ENCODE data around the gene TENT5C.

TENT5C gene

GRCh38 chr1:117565076-117565556 lies 40.7 kb upstream of the TENT5C start:
- Histone ChIP-seq H3K4me1 (ENCODE audit: control insufficient read depth in 1 of 2, insufficient read depth in 2 of 2, low read length in 2 of 2) (no peaks in the 10 kb centered on the region), H3K36me3 (ENCODE audit: control insufficient read depth in 1 of 2, insufficient read depth in 2 of 2, low read length in 2 of 2) (no peaks in the 10 kb centered on the region), H3K27me3 (ENCODE audit: low read depth, low read length) (no peaks in the 10 kb centered on the region), H3K4me3 (ENCODE audit: low read depth in 1 of 2, low read length in 2 of 2) (no peak overlapping the region), H3K27ac (ENCODE audit: low read length) (no peak overlapping the region), H3K9me3 (ENCODE audit: control insufficient read depth in 1 of 2, low read length in 2 of 2) (no peaks in the 10 kb centered on the region)

- Histone ChIP-seq H3K27ac (ENCODE audit: low read length) (no peak overlapping the region), H3K36me3 (ENCODE audit: control insufficient read depth in 1 of 2, insufficient read depth in 2 of 2, low read length in 2 of 2) (no peaks in the 10 kb centered on the region), H3K27me3 (ENCODE audit: low read depth, low read length) (no peaks in the 10 kb centered on the region), H3K4me1 (ENCODE audit: control insufficient read depth in 1 of 2, insufficient read depth in 2 of 2, low read length in 2 of 2) (no peaks in the 10 kb centered on the region), H3K4me3 (ENCODE audit: low read depth in 1 of 2, low read length in 2 of 2) (no peak overlapping the region), H3K9me3 (ENCODE audit: control insufficient read depth in 1 of 2, low read length in 2 of 2) (no peaks in the 10 kb centered on the region)
Measured at GRCh38 chr1:117565745-117566455, 39.9 kb upstream of the TENT5C start.

- H3K36me3 ChIP-seq (ENCODE audit: control insufficient read depth in 1 of 2, insufficient read depth in 2 of 2, low read length in 2 of 2) = no peaks in the 10 kb centered on the region
- no peaks in the 10 kb centered on the region for H3K4me1 ChIP-seq (ENCODE audit: control insufficient read depth in 1 of 2, insufficient read depth in 2 of 2, low read length in 2 of 2)
- H3K4me3 ChIP-seq (ENCODE audit: low read depth in 1 of 2, low read length in 2 of 2) = no peak overlapping the region
- no peak overlapping the region for H3K27ac ChIP-seq (ENCODE audit: low read length)
- no peaks in the 10 kb centered on the region for H3K9me3 ChIP-seq (ENCODE audit: control insufficient read depth in 1 of 2, low read length in 2 of 2)
- H3K27me3 ChIP-seq (ENCODE audit: low read depth, low read length) = no peaks in the 10 kb centered on the region
Measured at GRCh38 chr1:117566556-117566955, 39.3 kb upstream of the TENT5C start.

GRCh38 chr1:117567435-117567834 lies 38.4 kb upstream of the TENT5C start:
- Histone ChIP-seq H3K27ac (ENCODE audit: low read length) (no peak overlapping the region), H3K27me3 (ENCODE audit: low read depth, low read length) (no peaks in the 10 kb centered on the region), H3K4me3 (ENCODE audit: low read depth in 1 of 2, low read length in 2 of 2) (no peak overlapping the region), H3K9me3 (ENCODE audit: control insufficient read depth in 1 of 2, low read length in 2 of 2) (no peaks in the 10 kb centered on the region), H3K36me3 (ENCODE audit: control insufficient read depth in 1 of 2, insufficient read depth in 2 of 2, low read length in 2 of 2) (no peaks in the 10 kb centered on the region), H3K4me1 (ENCODE audit: control insufficient read depth in 1 of 2, insufficient read depth in 2 of 2, low read length in 2 of 2) (no peaks in the 10 kb centered on the region)

GRCh38 chr1:117567976-117568375 lies 37.9 kb upstream of the TENT5C start:
- no peaks in the 10 kb centered on the region for H3K27me3 ChIP-seq (ENCODE audit: low read depth, low read length)
- no peaks in the 10 kb centered on the region for H3K4me1 ChIP-seq (ENCODE audit: control insufficient read depth in 1 of 2, insufficient read depth in 2 of 2, low read length in 2 of 2)
- H3K4me3 ChIP-seq (ENCODE audit: low read depth in 1 of 2, low read length in 2 of 2) = no peak overlapping the region
- no peak overlapping the region for H3K27ac ChIP-seq (ENCODE audit: low read length)
- H3K9me3 ChIP-seq (ENCODE audit: control insufficient read depth in 1 of 2, low read length in 2 of 2) = no peaks in the 10 kb centered on the region
- H3K36me3 ChIP-seq (ENCODE audit: control insufficient read depth in 1 of 2, insufficient read depth in 2 of 2, low read length in 2 of 2) = no peaks in the 10 kb centered on the region

- H3K9me3 ChIP-seq (ENCODE audit: control insufficient read depth in 1 of 2, low read length in 2 of 2) = no peaks in the 10 kb centered on the region
- no peaks in the 10 kb centered on the region for H3K4me1 ChIP-seq (ENCODE audit: control insufficient read depth in 1 of 2, insufficient read depth in 2 of 2, low read length in 2 of 2)
- no peak overlapping the region for H3K4me3 ChIP-seq (ENCODE audit: low read depth in 1 of 2, low read length in 2 of 2)
- H3K27me3 ChIP-seq (ENCODE audit: low read depth, low read length) = no peaks in the 10 kb centered on the region
- H3K27ac ChIP-seq (ENCODE audit: low read length) = no peak overlapping the region
- H3K36me3 ChIP-seq (ENCODE audit: control insufficient read depth in 1 of 2, insufficient read depth in 2 of 2, low read length in 2 of 2) = no peaks in the 10 kb centered on the region
Measured at GRCh38 chr1:117568999-117569398, 36.8 kb upstream of the TENT5C start.

- no peak overlapping the region for H3K4me3 ChIP-seq (ENCODE audit: low read depth in 1 of 2, low read length in 2 of 2)
- no peaks in the 10 kb centered on the region for H3K36me3 ChIP-seq (ENCODE audit: control insufficient read depth in 1 of 2, insufficient read depth in 2 of 2, low read length in 2 of 2)
- no peak overlapping the region for H3K27ac ChIP-seq (ENCODE audit: low read length)
- no peaks in the 10 kb centered on the region for H3K4me1 ChIP-seq (ENCODE audit: control insufficient read depth in 1 of 2, insufficient read depth in 2 of 2, low read length in 2 of 2)
- no peaks in the 10 kb centered on the region for H3K9me3 ChIP-seq (ENCODE audit: control insufficient read depth in 1 of 2, low read length in 2 of 2)
- no peaks in the 10 kb centered on the region for H3K27me3 ChIP-seq (ENCODE audit: low read depth, low read length)
Measured at GRCh38 chr1:117569856-117570255, 36.0 kb upstream of the TENT5C start.

GRCh38 chr1:117570988-117571409 lies 34.8 kb upstream of the TENT5C start:
- Histone ChIP-seq H3K27me3 (ENCODE audit: low read depth, low read length) (no peaks in the 10 kb centered on the region), H3K27ac (ENCODE audit: low read length) (no peak overlapping the region), H3K9me3 (ENCODE audit: control insufficient read depth in 1 of 2, low read length in 2 of 2) (no peaks in the 10 kb centered on the region), H3K36me3 (ENCODE audit: control insufficient read depth in 1 of 2, insufficient read depth in 2 of 2, low read length in 2 of 2) (no peaks in the 10 kb centered on the region), H3K4me1 (ENCODE audit: control insufficient read depth in 1 of 2, insufficient read depth in 2 of 2, low read length in 2 of 2) (no peaks in the 10 kb centered on the region), H3K4me3 (ENCODE audit: low read depth in 1 of 2, low read length in 2 of 2) (no peak overlapping the region)

- no peaks in the 10 kb centered on the region for H3K27me3 ChIP-seq (ENCODE audit: low read depth, low read length)
- H3K9me3 ChIP-seq (ENCODE audit: control insufficient read depth in 1 of 2, low read length in 2 of 2) = no peaks in the 10 kb centered on the region
- H3K36me3 ChIP-seq (ENCODE audit: control insufficient read depth in 1 of 2, insufficient read depth in 2 of 2, low read length in 2 of 2) = no peaks in the 10 kb centered on the region
- H3K27ac ChIP-seq (ENCODE audit: low read length) = no peak overlapping the region
- no peak overlapping the region for H3K4me3 ChIP-seq (ENCODE audit: low read depth in 1 of 2, low read length in 2 of 2)
- H3K4me1 ChIP-seq (ENCODE audit: control insufficient read depth in 1 of 2, insufficient read depth in 2 of 2, low read length in 2 of 2) = no peaks in the 10 kb centered on the region
Measured at GRCh38 chr1:117571496-117571895, 34.4 kb upstream of the TENT5C start.

- H3K27me3 ChIP-seq (ENCODE audit: low read depth, low read length) = no peaks in the 10 kb centered on the region
- H3K4me1 ChIP-seq (ENCODE audit: control insufficient read depth in 1 of 2, insufficient read depth in 2 of 2, low read length in 2 of 2) = no peaks in the 10 kb centered on the region
- no peak overlapping the region for H3K4me3 ChIP-seq (ENCODE audit: low read depth in 1 of 2, low read length in 2 of 2)
- H3K9me3 ChIP-seq (ENCODE audit: control insufficient read depth in 1 of 2, low read length in 2 of 2) = no peaks in the 10 kb centered on the region
- no peak overlapping the region for H3K27ac ChIP-seq (ENCODE audit: low read length)
- H3K36me3 ChIP-seq (ENCODE audit: control insufficient read depth in 1 of 2, insufficient read depth in 2 of 2, low read length in 2 of 2) = no peaks in the 10 kb centered on the region
Measured at GRCh38 chr1:117572546-117572945, 33.3 kb upstream of the TENT5C start.

- Histone ChIP-seq H3K9me3 (ENCODE audit: control insufficient read depth in 1 of 2, low read length in 2 of 2) (no peaks in the 10 kb centered on the region), H3K4me1 (ENCODE audit: control insufficient read depth in 1 of 2, insufficient read depth in 2 of 2, low read length in 2 of 2) (no peaks in the 10 kb centered on the region), H3K27ac (ENCODE audit: low read length) (no peak overlapping the region)
Measured at GRCh38 chr1:117573386-117574023, 32.3 kb upstream of the TENT5C start.

More at GRCh38 chr1:117573386-117574023, 32.3 kb upstream of the TENT5C start:
- Histone ChIP-seq H3K4me3 (ENCODE audit: low read depth in 1 of 2, low read length in 2 of 2) (no peak overlapping the region), H3K36me3 (ENCODE audit: control insufficient read depth in 1 of 2, insufficient read depth in 2 of 2, low read length in 2 of 2) (no peaks in the 10 kb centered on the region), H3K27me3 (ENCODE audit: low read depth, low read length) (no peaks in the 10 kb centered on the region)
